ENCODE data around the gene LRCH1.

Gene LRCH1

GRCh38 chr13:46640843-46641242, 87.9 kb downstream of the LRCH1 start:
- Histone ChIP-seq H3K27me3 (ENCODE audit: control insufficient read depth, insufficient read depth, low read length) (no peaks in the 10 kb centered on the region), H3K4me3 (ENCODE audit: low read depth, low read length) (no peak overlapping the region)

GRCh38 chr13:46641274-46642081, 88.5 kb downstream of the LRCH1 start:
- Histone ChIP-seq H3K4me3 (ENCODE audit: low read depth, low read length) (no peak overlapping the region), H3K36me3 (ENCODE audit: control insufficient read depth, insufficient read depth, low read length) (no peaks in the 10 kb centered on the region), H3K27me3 (ENCODE audit: control insufficient read depth, insufficient read depth, low read length) (no peaks in the 10 kb centered on the region), H3K27ac (ENCODE audit: low read depth, low read length) (no peak overlapping the region), H3K4me1 (ENCODE audit: control insufficient read depth, insufficient read depth, low read length) (peaks cover 27% of the 10 kb centered on the region), H3K9ac (ENCODE audit: low read length) (no peak overlapping the region), H3K9me3 (ENCODE audit: control insufficient read depth, insufficient read depth, low read depth, low read length) (no peaks in the 10 kb centered on the region)

More at GRCh38 chr13:46640843-46641242, 87.9 kb downstream of the LRCH1 start:
- peaks cover 29% of the 10 kb centered on the region for H3K4me1 ChIP-seq (ENCODE audit: control insufficient read depth, insufficient read depth, low read length)
- no peaks in the 10 kb centered on the region for H3K36me3 ChIP-seq (ENCODE audit: control insufficient read depth, insufficient read depth, low read length)
- H3K9me3 ChIP-seq (ENCODE audit: control insufficient read depth, insufficient read depth, low read depth, low read length), result no peaks in the 10 kb centered on the region
- no peak overlapping the region for H3K27ac ChIP-seq (ENCODE audit: low read depth, low read length)
- H3K9ac ChIP-seq (ENCODE audit: low read length), result no peak overlapping the region

GRCh38 chr13:46642254-46642653, 89.3 kb downstream of the LRCH1 start:
- H3K9me3 ChIP-seq (ENCODE audit: control insufficient read depth, insufficient read depth, low read depth, low read length), result no peaks in the 10 kb centered on the region

GRCh38 chr13:46643165-46643777, 90.3 kb downstream of the LRCH1 start:
- Histone ChIP-seq H3K4me1 (ENCODE audit: control insufficient read depth, insufficient read depth, low read length) (peaks cover 25% of the 10 kb centered on the region; the same call in 1 of the 2 replicates), H3K9ac (ENCODE audit: low read length) (no peak overlapping the region), H3K36me3 (ENCODE audit: control insufficient read depth, insufficient read depth, low read length) (no peaks in the 10 kb centered on the region), H3K4me3 (ENCODE audit: low read depth, low read length) (no peak overlapping the region), H3K27me3 (ENCODE audit: control insufficient read depth, insufficient read depth, low read length) (no peaks in the 10 kb centered on the region), H3K27ac (ENCODE audit: low read depth, low read length) (no peak overlapping the region), H3K9me3 (ENCODE audit: control insufficient read depth, insufficient read depth, low read depth, low read length) (no peaks in the 10 kb centered on the region)

More at GRCh38 chr13:46642254-46642653, 89.3 kb downstream of the LRCH1 start:
- H3K4me3 ChIP-seq (ENCODE audit: low read depth, low read length), result no peak overlapping the region
- peaks cover 20% of the 10 kb centered on the region; the same call in 1 of the 2 replicates for H3K4me1 ChIP-seq (ENCODE audit: control insufficient read depth, insufficient read depth, low read length)
- H3K27ac ChIP-seq (ENCODE audit: low read depth, low read length), result no peak overlapping the region
- no peak overlapping the region for H3K9ac ChIP-seq (ENCODE audit: low read length)
- no peaks in the 10 kb centered on the region for H3K36me3 ChIP-seq (ENCODE audit: control insufficient read depth, insufficient read depth, low read length)
- no peaks in the 10 kb centered on the region for H3K27me3 ChIP-seq (ENCODE audit: control insufficient read depth, insufficient read depth, low read length)

GRCh38 chr13:46644816-46645215, 91.8 kb downstream of the LRCH1 start:
- no peak overlapping the region for H3K9ac ChIP-seq (ENCODE audit: low read length)
- H3K36me3 ChIP-seq (ENCODE audit: control insufficient read depth, insufficient read depth, low read length), result no peaks in the 10 kb centered on the region
- H3K4me3 ChIP-seq (ENCODE audit: low read depth, low read length), result no peak overlapping the region
- H3K27me3 ChIP-seq (ENCODE audit: control insufficient read depth, insufficient read depth, low read length), result no peaks in the 10 kb centered on the region
- H3K4me1 ChIP-seq (ENCODE audit: control insufficient read depth, insufficient read depth, low read length), result peaks cover 17% of the 10 kb centered on the region; the same call in 1 of the 2 replicates
- H3K27ac ChIP-seq (ENCODE audit: low read depth, low read length), result no peak overlapping the region
- no peaks in the 10 kb centered on the region for H3K9me3 ChIP-seq (ENCODE audit: control insufficient read depth, insufficient read depth, low read depth, low read length)

GRCh38 chr13:46647512-46648065, 94.6 kb downstream of the LRCH1 start:
- no peaks in the 10 kb centered on the region for H3K9me3 ChIP-seq (ENCODE audit: control insufficient read depth, insufficient read depth, low read depth, low read length)
- no peak overlapping the region for H3K27ac ChIP-seq (ENCODE audit: low read depth, low read length)
- no peak overlapping the region for H3K9ac ChIP-seq (ENCODE audit: low read length)
- no peak overlapping the region for H3K4me3 ChIP-seq (ENCODE audit: low read depth, low read length)
- peaks cover 17% of the 10 kb centered on the region; the same call in 1 of the 2 replicates for H3K4me1 ChIP-seq (ENCODE audit: control insufficient read depth, insufficient read depth, low read length)
- H3K36me3 ChIP-seq (ENCODE audit: control insufficient read depth, insufficient read depth, low read length), result no peaks in the 10 kb centered on the region
- H3K27me3 ChIP-seq (ENCODE audit: control insufficient read depth, insufficient read depth, low read length), result no peaks in the 10 kb centered on the region

GRCh38 chr13:46648166-46648607, 95.2 kb downstream of the LRCH1 start:
- Histone ChIP-seq H3K9me3 (ENCODE audit: control insufficient read depth, insufficient read depth, low read depth, low read length) (no peaks in the 10 kb centered on the region), H3K4me1 (ENCODE audit: control insufficient read depth, insufficient read depth, low read length) (peaks cover 17% of the 10 kb centered on the region; the same call in 1 of the 2 replicates), H3K27me3 (ENCODE audit: control insufficient read depth, insufficient read depth, low read length) (no peaks in the 10 kb centered on the region)

GRCh38 chr13:46649816-46650215, 96.8 kb downstream of the LRCH1 start:
- H3K4me3 ChIP-seq (ENCODE audit: low read depth, low read length), result no peak overlapping the region
- H3K4me1 ChIP-seq (ENCODE audit: control insufficient read depth, insufficient read depth, low read length), result peaks cover 10% of the 10 kb centered on the region; the same call in 1 of the 2 replicates
- H3K36me3 ChIP-seq (ENCODE audit: control insufficient read depth, insufficient read depth, low read length), result no peaks in the 10 kb centered on the region
- H3K9me3 ChIP-seq (ENCODE audit: control insufficient read depth, insufficient read depth, low read depth, low read length), result no peaks in the 10 kb centered on the region
- H3K9ac ChIP-seq (ENCODE audit: low read length), result no peak overlapping the region
- no peak overlapping the region for H3K27ac ChIP-seq (ENCODE audit: low read depth, low read length)
- H3K27me3 ChIP-seq (ENCODE audit: control insufficient read depth, insufficient read depth, low read length), result no peaks in the 10 kb centered on the region

More at GRCh38 chr13:46648166-46648607, 95.2 kb downstream of the LRCH1 start:
- Histone ChIP-seq H3K27ac (ENCODE audit: low read depth, low read length) (no peak overlapping the region), H3K9ac (ENCODE audit: low read length) (no peak overlapping the region), H3K36me3 (ENCODE audit: control insufficient read depth, insufficient read depth, low read length) (no peaks in the 10 kb centered on the region), H3K4me3 (ENCODE audit: low read depth, low read length) (no peak overlapping the region)

GRCh38 chr13:46654951-46655350, 102.0 kb downstream of the LRCH1 start:
- no peak overlapping the region for H3K4me3 ChIP-seq (ENCODE audit: low read depth, low read length)
- no peaks in the 10 kb centered on the region for H3K9me3 ChIP-seq (ENCODE audit: control insufficient read depth, insufficient read depth, low read depth, low read length)
- no peak overlapping the region for H3K27ac ChIP-seq (ENCODE audit: low read depth, low read length)
- H3K27me3 ChIP-seq (ENCODE audit: control insufficient read depth, insufficient read depth, low read length), result no peaks in the 10 kb centered on the region
- H3K36me3 ChIP-seq (ENCODE audit: control insufficient read depth, insufficient read depth, low read length), result no peaks in the 10 kb centered on the region
- H3K4me1 ChIP-seq (ENCODE audit: control insufficient read depth, insufficient read depth, low read length), result peaks cover 6% of the 10 kb centered on the region; the same call in 1 of the 2 replicates
- no peak overlapping the region for H3K9ac ChIP-seq (ENCODE audit: low read length)

GRCh38 chr13:46655377-46656180, 102.6 kb downstream of the LRCH1 start:
- Histone ChIP-seq H3K4me3 (ENCODE audit: low read depth, low read length) (no peak overlapping the region), H3K4me1 (ENCODE audit: control insufficient read depth, insufficient read depth, low read length) (peaks cover 6% of the 10 kb centered on the region; the same call in 1 of the 2 replicates), H3K9me3 (ENCODE audit: control insufficient read depth, insufficient read depth, low read depth, low read length) (no peaks in the 10 kb centered on the region), H3K36me3 (ENCODE audit: control insufficient read depth, insufficient read depth, low read length) (no peaks in the 10 kb centered on the region), H3K27ac (ENCODE audit: low read depth, low read length) (no peak overlapping the region), H3K27me3 (ENCODE audit: control insufficient read depth, insufficient read depth, low read length) (no peaks in the 10 kb centered on the region), H3K9ac (ENCODE audit: low read length) (no peak overlapping the region)

All from HUES6 (cell line).